ENCODE data around the gene HK3.

- TF ChIP-seq, protein P1, sequence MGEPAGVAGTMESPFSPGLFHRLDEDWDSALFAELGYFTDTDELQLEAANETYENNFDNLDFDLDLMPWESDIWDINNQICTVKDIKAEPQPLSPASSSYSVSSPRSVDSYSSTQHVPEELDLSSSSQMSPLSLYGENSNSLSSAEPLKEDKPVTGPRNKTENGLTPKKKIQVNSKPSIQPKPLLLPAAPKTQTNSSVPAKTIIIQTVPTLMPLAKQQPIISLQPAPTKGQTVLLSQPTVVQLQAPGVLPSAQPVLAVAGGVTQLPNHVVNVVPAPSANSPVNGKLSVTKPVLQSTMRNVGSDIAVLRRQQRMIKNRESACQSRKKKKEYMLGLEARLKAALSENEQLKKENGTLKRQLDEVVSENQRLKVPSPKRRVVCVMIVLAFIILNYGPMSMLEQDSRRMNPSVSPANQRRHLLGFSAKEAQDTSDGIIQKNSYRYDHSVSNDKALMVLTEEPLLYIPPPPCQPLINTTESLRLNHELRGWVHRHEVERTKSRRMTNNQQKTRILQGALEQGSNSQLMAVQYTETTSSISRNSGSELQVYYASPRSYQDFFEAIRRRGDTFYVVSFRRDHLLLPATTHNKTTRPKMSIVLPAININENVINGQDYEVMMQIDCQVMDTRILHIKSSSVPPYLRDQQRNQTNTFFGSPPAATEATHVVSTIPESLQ (CRISPR knock-in tag; IDR thresholded peaks at IDR 0.05): no peak
- TF ChIP-seq E2F5 (CRISPR knock-in tag; IDR thresholded peaks at IDR 0.05) (no peak), CTCF (IDR thresholded peaks at IDR 0.05) (no peak), CREM (CRISPR knock-in tag; IDR thresholded peaks at IDR 0.05) (no peak), PRDM15 (CRISPR knock-in tag; IDR thresholded peaks at IDR 0.05) (no peak), NFYB (CRISPR knock-in tag; conservative IDR thresholded peaks at IDR 0.05; ENCODE audit: low read depth) (no peak), NR3C1 (CRISPR knock-in tag; conservative IDR thresholded peaks at IDR 0.05; ENCODE audit: low read depth) (no peak), CREB1 (CRISPR knock-in tag; IDR thresholded peaks at IDR 0.05) (no peak), TCF7 (CRISPR knock-in tag; IDR thresholded peaks at IDR 0.05; ENCODE audit: low read depth) (no peak), MYBL2 (CRISPR knock-in tag; IDR thresholded peaks at IDR 0.05) (no peak), MAX (CRISPR knock-in tag; IDR thresholded peaks at IDR 0.05) (no peak), FOXP1 (CRISPR knock-in tag; IDR thresholded peaks at IDR 0.05; ENCODE audit: borderline replicate concordance) (no peak)
- TF ChIP-seq, protein P2, sequence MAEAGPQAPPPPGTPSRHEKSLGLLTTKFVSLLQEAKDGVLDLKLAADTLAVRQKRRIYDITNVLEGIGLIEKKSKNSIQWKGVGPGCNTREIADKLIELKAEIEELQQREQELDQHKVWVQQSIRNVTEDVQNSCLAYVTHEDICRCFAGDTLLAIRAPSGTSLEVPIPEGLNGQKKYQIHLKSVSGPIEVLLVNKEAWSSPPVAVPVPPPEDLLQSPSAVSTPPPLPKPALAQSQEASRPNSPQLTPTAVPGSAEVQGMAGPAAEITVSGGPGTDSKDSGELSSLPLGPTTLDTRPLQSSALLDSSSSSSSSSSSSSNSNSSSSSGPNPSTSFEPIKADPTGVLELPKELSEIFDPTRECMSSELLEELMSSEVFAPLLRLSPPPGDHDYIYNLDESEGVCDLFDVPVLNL (CRISPR knock-in tag; IDR thresholded peaks at IDR 0.05; ENCODE audit: borderline replicate concordance, low read depth): no peak
- TF ChIP-seq, protein P3, sequence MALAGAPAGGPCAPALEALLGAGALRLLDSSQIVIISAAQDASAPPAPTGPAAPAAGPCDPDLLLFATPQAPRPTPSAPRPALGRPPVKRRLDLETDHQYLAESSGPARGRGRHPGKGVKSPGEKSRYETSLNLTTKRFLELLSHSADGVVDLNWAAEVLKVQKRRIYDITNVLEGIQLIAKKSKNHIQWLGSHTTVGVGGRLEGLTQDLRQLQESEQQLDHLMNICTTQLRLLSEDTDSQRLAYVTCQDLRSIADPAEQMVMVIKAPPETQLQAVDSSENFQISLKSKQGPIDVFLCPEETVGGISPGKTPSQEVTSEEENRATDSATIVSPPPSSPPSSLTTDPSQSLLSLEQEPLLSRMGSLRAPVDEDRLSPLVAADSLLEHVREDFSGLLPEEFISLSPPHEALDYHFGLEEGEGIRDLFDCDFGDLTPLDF (CRISPR knock-in tag; IDR thresholded peaks at IDR 0.05): no peak
Observed at GRCh38 chr5:176869501-176870109, 29.5 kb downstream of the HK3 start.

Data from WTC11 (cell line).